ENCODE data around the gene NGF.
"Not testable (repeated sequence)": the region's sequence is repeated elsewhere in the genome, so short reads cannot be mapped to it uniquely, and the experiment has no call there.

Gene NGF

GRCh38 chr1:115332813-115333608 lies 5.0 kb downstream of the NGF start:
- no peak for DNase-seq

- DNase-seq: no peak
These were observed 6.3 kb downstream of the NGF start for GRCh38 chr1:115331558-115332331.

- no peak for DNase-seq
These were observed 7.5 kb downstream of the NGF start for GRCh38 chr1:115330480-115331013.

- DNase-seq: no peak
These were observed 8.1 kb downstream of the NGF start for GRCh38 chr1:115329965-115330364.

- no peak for DNase-seq
These were observed 10.8 kb downstream of the NGF start for GRCh38 chr1:115327270-115327669.

GRCh38 chr1:115326419-115326818 lies 11.6 kb downstream of the NGF start:
- no peak for DNase-seq

GRCh38 chr1:115325874-115326273 lies 12.2 kb downstream of the NGF start:
- DNase-seq: no peak

GRCh38 chr1:115324649-115325420 lies 13.2 kb downstream of the NGF start:
- DNase-seq: no peak

GRCh38 chr1:115323366-115324004 lies 14.6 kb downstream of the NGF start:
- DNase-seq: no peak

GRCh38 chr1:115322631-115323030 lies 15.4 kb downstream of the NGF start:
- no peak for DNase-seq

GRCh38 chr1:115320377-115320776 lies 17.7 kb downstream of the NGF start:
- no peak for DNase-seq

GRCh38 chr1:115319706-115320105 lies 18.3 kb downstream of the NGF start:
- no peak for DNase-seq

- no peak for DNase-seq
These were observed 20.7 kb downstream of the NGF start for GRCh38 chr1:115317101-115318012.

- no peak for DNase-seq
These were observed 23.3 kb downstream of the NGF start for GRCh38 chr1:115314765-115315164.

GRCh38 chr1:115314092-115314491 lies 24.0 kb downstream of the NGF start:
- DNase-seq: no peak

- DNase-seq: no peak
These were observed 24.9 kb downstream of the NGF start for GRCh38 chr1:115313182-115313581.

- DNase-seq: no peak
These were observed 25.3 kb downstream of the NGF start for GRCh38 chr1:115312742-115313141.

GRCh38 chr1:115311474-115311989 lies 26.5 kb downstream of the NGF start:
- DNase-seq: no peak

GRCh38 chr1:115310581-115311473 lies 27.2 kb downstream of the NGF start:
- DNase-seq: no peak

GRCh38 chr1:115309504-115309903 lies 28.5 kb downstream of the NGF start:
- not testable (repeated sequence) for DNase-seq

All from activated naive CD4-positive, alpha-beta T cell treated with Interleukin-2 at 50 U/mL for 16 hours (primary cell).